ENCODE data around the gene PAF1.

- TF ChIP-seq CTCF (IDR thresholded peaks at IDR 0.05): no peak
- no peak for TF ChIP-seq POLR2AphosphoS5 (IDR thresholded peaks at IDR 0.05; ENCODE audit: low read depth, low read length)
- TF ChIP-seq SIN3A (IDR thresholded peaks at IDR 0.05; ENCODE audit: borderline replicate concordance, insufficient read depth, low read depth, low read length): no peak
These were observed 23.2 kb upstream of the PAF1 start for GRCh38 chr19:39413911-39414608.
